ENCODE data around the gene NFE2L3.
"Not testable (repeated sequence)": the region's sequence is repeated elsewhere in the genome, so short reads cannot be mapped to it uniquely, and the experiment has no call there.

Gene NFE2L3
- 9.0 to 12.1 (median 11.2) reads per million in 3 donors for total RNA-seq

- no peaks in the 10 kb centered on the region for H3K9me3 ChIP-seq (ENCODE audit: control insufficient read depth, low read length)
- peaks cover 35% of the 10 kb centered on the region for H3K4me1 ChIP-seq (ENCODE audit: control insufficient read depth, insufficient read depth, low read length, poor library complexity, severe bottlenecking)
- no peaks in the 10 kb centered on the region for H3K27me3 ChIP-seq (replicated peaks; ENCODE audit: control insufficient read depth, insufficient read depth, low read length, poor library complexity, severe bottlenecking)
- no peaks in the 10 kb centered on the region for H3K36me3 ChIP-seq (ENCODE audit: control insufficient read depth, insufficient read depth, low read length)
- peak within 1 kb of the TSS; percentile 52 for H3K4me3 ChIP-seq (ENCODE audit: insufficient read depth, low read depth, low read length, poor library complexity, severe bottlenecking)
- peak within 1 kb of the TSS; percentile 56 for H3K27ac ChIP-seq (ENCODE audit: insufficient read depth, low read length, poor library complexity, severe bottlenecking)
- peak; percentile 69 to 75 (median 70) for DNase-seq
Observed at GRCh38 chr7:26151953-26152781, at the start of gene NFE2L3. NFE2L3 (plus strand) TSS chr7:26152198; CDS start chr7:26152499, 301 bp downstream.

DNA sequence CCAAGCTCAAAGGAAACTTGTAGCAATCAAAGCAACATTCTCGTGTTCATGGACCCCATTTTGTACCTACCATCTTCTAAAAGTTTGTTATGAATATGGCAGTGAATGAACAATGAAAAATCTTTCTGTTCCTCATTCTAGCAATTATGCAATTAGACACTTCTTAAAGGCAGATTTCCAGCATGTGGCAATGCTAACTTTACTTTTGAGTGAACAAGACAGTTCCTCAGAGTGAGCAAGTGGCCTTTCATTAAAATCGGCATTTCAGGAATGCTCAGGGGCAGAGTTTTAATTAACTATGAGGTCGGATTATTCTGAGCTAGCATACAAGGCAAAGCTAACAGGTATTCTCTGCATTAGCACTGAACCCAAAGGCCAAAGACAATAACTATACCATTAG, 48.4 kb upstream of the NFE2L3 start:
- Histone ChIP-seq H3K36me3 (ENCODE audit: control insufficient read depth, insufficient read depth, low read length) (no peaks in the 10 kb centered on the region), H3K27me3 (replicated peaks; ENCODE audit: control insufficient read depth, insufficient read depth, low read length, poor library complexity, severe bottlenecking) (no peaks in the 10 kb centered on the region)

DNA sequence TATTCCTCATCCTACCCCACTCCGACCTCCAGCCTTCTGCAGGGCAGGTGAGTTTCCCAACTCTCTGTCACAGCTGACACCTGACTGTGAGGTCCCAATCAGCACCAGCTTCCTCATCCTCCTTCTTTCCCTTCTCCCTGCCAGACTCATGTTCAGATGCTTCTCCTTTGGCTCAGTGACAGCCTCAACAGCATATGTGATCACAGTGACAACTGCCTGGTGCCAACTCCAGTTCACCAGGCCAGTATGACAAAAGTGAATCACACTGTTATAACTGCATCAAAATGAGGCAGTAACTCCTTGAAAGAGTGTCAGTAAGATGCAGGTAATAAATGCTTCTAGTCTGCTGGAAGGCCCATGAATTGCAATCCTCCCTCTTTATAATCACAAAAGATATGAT, 46.8 kb upstream of the NFE2L3 start:
- no peaks in the 10 kb centered on the region for H3K9me3 ChIP-seq (ENCODE audit: control insufficient read depth, low read length)
- no peak for DNase-seq
- no peak overlapping the region for H3K4me3 ChIP-seq (ENCODE audit: insufficient read depth, low read depth, low read length, poor library complexity, severe bottlenecking)
- peaks cover 3% of the 10 kb centered on the region for H3K4me1 ChIP-seq (ENCODE audit: control insufficient read depth, insufficient read depth, low read length, poor library complexity, severe bottlenecking)
- H3K27ac ChIP-seq (ENCODE audit: insufficient read depth, low read length, poor library complexity, severe bottlenecking), result no peak overlapping the region
- H3K27me3 ChIP-seq (replicated peaks; ENCODE audit: control insufficient read depth, insufficient read depth, low read length, poor library complexity, severe bottlenecking), result no peaks in the 10 kb centered on the region
- H3K36me3 ChIP-seq (ENCODE audit: control insufficient read depth, insufficient read depth, low read length), result no peaks in the 10 kb centered on the region

More for the DNA sequence above, 48.4 kb upstream of the NFE2L3 start:
- no peak overlapping the region for H3K27ac ChIP-seq (ENCODE audit: insufficient read depth, low read length, poor library complexity, severe bottlenecking)
- H3K4me1 ChIP-seq (ENCODE audit: control insufficient read depth, insufficient read depth, low read length, poor library complexity, severe bottlenecking), result peaks cover 3% of the 10 kb centered on the region
- no peak overlapping the region for H3K4me3 ChIP-seq (ENCODE audit: insufficient read depth, low read depth, low read length, poor library complexity, severe bottlenecking)
- DNase-seq, result no peak
- H3K9me3 ChIP-seq (ENCODE audit: control insufficient read depth, low read length), result no peaks in the 10 kb centered on the region

GRCh38 chr7:26105931-26106330, 46.1 kb upstream of the NFE2L3 start:
- Histone ChIP-seq H3K36me3 (ENCODE audit: control insufficient read depth, insufficient read depth, low read length) (no peaks in the 10 kb centered on the region), H3K27ac (ENCODE audit: insufficient read depth, low read length, poor library complexity, severe bottlenecking) (no peak overlapping the region), H3K9me3 (ENCODE audit: control insufficient read depth, low read length) (no peaks in the 10 kb centered on the region), H3K27me3 (replicated peaks; ENCODE audit: control insufficient read depth, insufficient read depth, low read length, poor library complexity, severe bottlenecking) (no peaks in the 10 kb centered on the region), H3K4me3 (ENCODE audit: insufficient read depth, low read depth, low read length, poor library complexity, severe bottlenecking) (no peak overlapping the region), H3K4me1 (ENCODE audit: control insufficient read depth, insufficient read depth, low read length, poor library complexity, severe bottlenecking) (peaks cover 3% of the 10 kb centered on the region)
- DNase-seq, result no peak

DNA sequence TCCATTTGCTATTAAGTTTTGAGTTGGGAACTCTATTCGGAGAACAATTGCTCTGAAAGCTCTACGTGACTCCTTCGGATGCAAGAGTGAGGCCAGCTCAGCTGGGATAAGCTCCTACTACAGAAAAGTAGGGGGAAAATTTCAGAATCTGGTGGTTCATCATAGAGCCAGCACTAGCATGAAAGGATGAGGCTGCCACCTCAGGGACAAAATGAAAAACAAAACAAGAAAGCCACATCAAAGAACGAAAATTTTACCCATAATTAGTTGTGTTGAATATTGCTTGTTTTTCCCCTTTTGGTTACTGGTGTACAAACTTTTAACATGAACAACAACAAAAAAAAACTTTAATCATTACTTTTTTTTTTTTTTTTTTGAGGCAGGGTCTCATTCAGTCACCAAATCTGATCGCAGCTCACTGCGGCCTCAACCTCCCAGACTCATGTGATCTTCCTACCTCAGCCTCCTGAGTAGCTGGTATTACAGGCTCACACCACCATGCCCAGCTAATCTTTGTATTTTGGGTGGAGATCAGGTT, 39.7 kb upstream of the NFE2L3 start:
- Histone ChIP-seq H3K9me3 (ENCODE audit: control insufficient read depth, low read length) (no peaks in the 10 kb centered on the region), H3K4me1 (ENCODE audit: control insufficient read depth, insufficient read depth, low read length, poor library complexity, severe bottlenecking) (no peaks in the 10 kb centered on the region), H3K36me3 (ENCODE audit: control insufficient read depth, insufficient read depth, low read length) (no peaks in the 10 kb centered on the region), H3K4me3 (ENCODE audit: insufficient read depth, low read depth, low read length, poor library complexity, severe bottlenecking) (no peak overlapping the region), H3K27ac (ENCODE audit: insufficient read depth, low read length, poor library complexity, severe bottlenecking) (no peak overlapping the region), H3K27me3 (replicated peaks; ENCODE audit: control insufficient read depth, insufficient read depth, low read length, poor library complexity, severe bottlenecking) (no peaks in the 10 kb centered on the region)
- DNase-seq, result no peak

DNA sequence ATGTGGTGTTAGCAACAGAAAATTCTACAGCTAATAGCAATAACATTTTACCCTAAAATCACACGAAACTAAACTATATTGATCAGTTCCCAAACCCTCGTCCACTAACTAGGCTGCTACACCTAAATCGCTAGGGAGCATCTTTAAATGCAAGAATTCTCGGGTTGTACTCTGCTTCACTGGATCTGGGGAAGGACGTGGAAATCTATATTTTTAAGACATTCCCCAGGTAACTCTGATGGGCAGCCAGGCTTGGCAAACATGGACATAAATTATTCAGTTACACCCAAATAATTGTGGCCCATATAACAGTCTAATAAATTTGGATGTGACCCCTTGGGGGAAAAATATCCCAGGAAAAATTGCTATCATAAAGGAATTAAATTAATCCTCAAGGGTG, 36.3 kb upstream of the NFE2L3 start:
- Histone ChIP-seq H3K36me3 (ENCODE audit: control insufficient read depth, insufficient read depth, low read length) (no peaks in the 10 kb centered on the region), H3K4me3 (ENCODE audit: insufficient read depth, low read depth, low read length, poor library complexity, severe bottlenecking) (no peak overlapping the region), H3K4me1 (ENCODE audit: control insufficient read depth, insufficient read depth, low read length, poor library complexity, severe bottlenecking) (no peaks in the 10 kb centered on the region), H3K27ac (ENCODE audit: insufficient read depth, low read length, poor library complexity, severe bottlenecking) (no peak overlapping the region), H3K27me3 (replicated peaks; ENCODE audit: control insufficient read depth, insufficient read depth, low read length, poor library complexity, severe bottlenecking) (no peaks in the 10 kb centered on the region), H3K9me3 (ENCODE audit: control insufficient read depth, low read length) (no peaks in the 10 kb centered on the region)
- no peak for DNase-seq

GRCh38 chr7:26117142-26117807, 34.7 kb upstream of the NFE2L3 start:
- H3K9me3 ChIP-seq (ENCODE audit: control insufficient read depth, low read length), result no peaks in the 10 kb centered on the region
- H3K27ac ChIP-seq (ENCODE audit: insufficient read depth, low read length, poor library complexity, severe bottlenecking), result no peak overlapping the region
- no peaks in the 10 kb centered on the region for H3K36me3 ChIP-seq (ENCODE audit: control insufficient read depth, insufficient read depth, low read length)
- no peaks in the 10 kb centered on the region for H3K27me3 ChIP-seq (replicated peaks; ENCODE audit: control insufficient read depth, insufficient read depth, low read length, poor library complexity, severe bottlenecking)
- DNase-seq, result no peak
- H3K4me3 ChIP-seq (ENCODE audit: insufficient read depth, low read depth, low read length, poor library complexity, severe bottlenecking), result no peak overlapping the region
- no peaks in the 10 kb centered on the region for H3K4me1 ChIP-seq (ENCODE audit: control insufficient read depth, insufficient read depth, low read length, poor library complexity, severe bottlenecking)

GRCh38 chr7:26117970-26118369, 34.0 kb upstream of the NFE2L3 start:
- Histone ChIP-seq H3K4me1 (ENCODE audit: control insufficient read depth, insufficient read depth, low read length, poor library complexity, severe bottlenecking) (no peaks in the 10 kb centered on the region), H3K36me3 (ENCODE audit: control insufficient read depth, insufficient read depth, low read length) (no peaks in the 10 kb centered on the region), H3K9me3 (ENCODE audit: control insufficient read depth, low read length) (no peaks in the 10 kb centered on the region), H3K27me3 (replicated peaks; ENCODE audit: control insufficient read depth, insufficient read depth, low read length, poor library complexity, severe bottlenecking) (no peaks in the 10 kb centered on the region), H3K4me3 (ENCODE audit: insufficient read depth, low read depth, low read length, poor library complexity, severe bottlenecking) (no peak overlapping the region), H3K27ac (ENCODE audit: insufficient read depth, low read length, poor library complexity, severe bottlenecking) (no peak overlapping the region)
- no peak for DNase-seq

DNA sequence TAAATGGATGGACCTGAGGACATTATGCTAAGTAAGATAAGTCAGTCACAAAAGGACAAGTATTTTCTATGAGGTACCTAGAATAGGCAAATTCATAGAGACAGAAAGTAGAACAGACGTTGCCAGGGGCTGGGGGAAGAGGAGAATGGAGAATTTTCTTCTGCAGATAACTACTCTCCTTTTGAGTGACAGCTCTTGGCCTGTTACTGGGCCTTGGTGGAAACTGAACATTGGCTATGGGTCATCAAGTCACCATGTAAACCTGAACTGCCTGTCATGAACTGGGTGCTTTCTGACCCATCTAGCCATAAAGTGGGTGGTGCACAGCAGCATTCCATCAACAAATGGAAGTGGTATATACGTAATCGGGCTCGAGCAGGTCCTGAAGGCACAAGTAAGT, 29.3 kb upstream of the NFE2L3 start:
- no peaks in the 10 kb centered on the region for H3K9me3 ChIP-seq (ENCODE audit: control insufficient read depth, low read length)
- H3K4me1 ChIP-seq (ENCODE audit: control insufficient read depth, insufficient read depth, low read length, poor library complexity, severe bottlenecking), result no peaks in the 10 kb centered on the region
- H3K36me3 ChIP-seq (ENCODE audit: control insufficient read depth, insufficient read depth, low read length), result no peaks in the 10 kb centered on the region
- H3K27me3 ChIP-seq (replicated peaks; ENCODE audit: control insufficient read depth, insufficient read depth, low read length, poor library complexity, severe bottlenecking), result no peaks in the 10 kb centered on the region
- DNase-seq, result no peak
- H3K4me3 ChIP-seq (ENCODE audit: insufficient read depth, low read depth, low read length, poor library complexity, severe bottlenecking), result no peak overlapping the region
- no peak overlapping the region for H3K27ac ChIP-seq (ENCODE audit: insufficient read depth, low read length, poor library complexity, severe bottlenecking)

DNA sequence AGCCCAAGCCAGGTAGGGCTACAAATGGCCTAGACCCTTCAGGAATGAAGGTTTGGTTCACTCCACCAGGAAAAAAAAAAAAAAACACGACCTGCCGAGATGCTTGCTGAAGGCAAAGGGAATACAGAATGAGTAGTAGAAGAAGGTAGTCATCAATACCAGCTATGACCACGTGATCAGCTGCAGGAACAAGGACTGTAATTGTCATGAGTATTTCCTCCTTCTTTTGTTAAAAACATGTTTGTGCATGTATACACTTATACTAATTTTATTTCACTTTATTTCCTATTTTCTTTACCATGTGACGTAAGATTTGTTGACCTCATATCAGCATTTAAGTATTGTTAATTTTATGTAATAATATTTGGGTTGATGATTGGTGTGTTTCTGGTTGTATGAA, 27.2 kb upstream of the NFE2L3 start:
- not testable (repeated sequence) for H3K4me3 ChIP-seq (ENCODE audit: insufficient read depth, low read depth, low read length, poor library complexity, severe bottlenecking); H3K9me3 ChIP-seq (ENCODE audit: control insufficient read depth, low read length); H3K27ac ChIP-seq (ENCODE audit: insufficient read depth, low read length, poor library complexity, severe bottlenecking); DNase-seq; H3K27me3 ChIP-seq (replicated peaks; ENCODE audit: control insufficient read depth, insufficient read depth, low read length, poor library complexity, severe bottlenecking); H3K36me3 ChIP-seq (ENCODE audit: control insufficient read depth, insufficient read depth, low read length); H3K4me1 ChIP-seq (ENCODE audit: control insufficient read depth, insufficient read depth, low read length, poor library complexity, severe bottlenecking)
